Tibial artery (tissue), 4 donors: ENCODE results near the gene NR3C2.

Experiments used
- DNase-seq, 2 donors: peaks; one replicate each; pipeline ENCODE4 v3.0.0-alpha.2; 2019
- H3K27ac ChIP-seq, 2 donors: fragments of 200-600 bp; sonication (generic) in 1 of 2; 1 replicate in 1 of 2; 2 replicates in 1 of 2; pipeline ENCODE4 v1.5.1; 2018 to 2019; ENCODE audit warnings: mild to moderate bottlenecking in 1 of 2
- H3K27me3 ChIP-seq, 2 donors: fragments of 200-600 bp; sonication (generic) in 1 of 2; one replicate each; pipeline versions ENCODE4 v1.5.1 to v1.6.0; 2016 to 2019
- H3K36me3 ChIP-seq, 3 donors: fragments of 200-600 bp; sonication (generic) in 2 of 3; one replicate each; pipeline ENCODE4 v1.5.1; 2016 to 2019; ENCODE audit warnings: mild to moderate bottlenecking in 2 of 3
- H3K4me1 ChIP-seq, 4 donors: fragments of 200-600 bp; sonication (generic) in 2 of 4; 1 replicate in 3 of 4; 2 replicates in 1 of 4; pipeline ENCODE4 v1.5.1; 2016 to 2019
- H3K4me3 ChIP-seq, 2 donors: fragments of 200-600 bp; sonication (generic) in 1 of 2; 1 replicate in 1 of 2; 2 replicates in 1 of 2; pipeline ENCODE4 v1.5.1; 2018 to 2019; ENCODE audit warnings: mild to moderate bottlenecking in 2 of 2
- H3K9me3 ChIP-seq, 3 donors: fragments of 200-600 bp; sonication (generic) in 1 of 3; one replicate each; pipeline ENCODE4 v1.5.1; 2016 to 2019
- CTCF ChIP-seq, 2 experiments: fragments of 200-600 bp in 1 of 2; fragments of 450-650 bp in 1 of 2; IDR thresholded peaks; one replicate each; pipeline ENCODE4 v1.5.1; 2017 to 2019; ENCODE audit warnings: antibody characterized with exemption in 2 of 2, mild to moderate bottlenecking in 1 of 2, moderate library complexity in 1 of 2
- intact Hi-C: fragments of 100-400 bp; cut with DNase I; formaldehyde crosslinking; loops from one replicate; pipeline ENCODE4 v1.15.0; 2023; ENCODE audit warnings: low total_unique reads

Gene NR3C2

GRCh38 chr4:148263802-148264201 is 178.4 kb downstream of the NR3C2 start:
- Histone ChIP-seq H3K27me3 (no peaks in the 10 kb centered on the region), H3K9me3 (no peaks in the 10 kb centered on the region), H3K4me3 (no peak overlapping the region), H3K36me3 (no peaks in the 10 kb centered on the region), H3K4me1 (no peaks in the 10 kb centered on the region), H3K27ac (no peak overlapping the region)
- TF ChIP-seq CTCF (IDR thresholded peaks at IDR 0.05) = no peak
- DNase-seq = no peak
- intact Hi-C loops = no loop called here

DNA sequence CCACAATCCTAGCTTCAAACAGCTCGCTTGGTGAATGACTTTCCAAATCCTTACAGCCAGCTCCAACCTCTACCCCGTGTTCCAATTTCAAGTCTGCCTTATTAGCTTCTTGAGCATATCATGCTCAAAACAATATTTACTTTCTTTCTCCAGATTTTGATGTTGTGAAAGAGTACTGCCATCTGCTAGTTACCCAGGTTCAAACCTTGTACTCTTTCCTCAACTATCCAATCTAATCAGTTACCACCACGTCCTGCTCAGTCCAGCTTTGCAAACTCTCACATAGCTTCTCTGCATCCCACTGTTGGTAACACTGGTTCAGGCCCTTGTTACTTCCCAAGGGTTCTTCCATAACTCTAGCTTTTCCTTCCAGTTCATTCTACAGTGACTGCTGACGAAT is 179.1 kb downstream of the NR3C2 start:
- Histone ChIP-seq H3K9me3 (no peaks in the 10 kb centered on the region), H3K27ac (no peak overlapping the region), H3K4me3 (no peak overlapping the region)

DNA sequence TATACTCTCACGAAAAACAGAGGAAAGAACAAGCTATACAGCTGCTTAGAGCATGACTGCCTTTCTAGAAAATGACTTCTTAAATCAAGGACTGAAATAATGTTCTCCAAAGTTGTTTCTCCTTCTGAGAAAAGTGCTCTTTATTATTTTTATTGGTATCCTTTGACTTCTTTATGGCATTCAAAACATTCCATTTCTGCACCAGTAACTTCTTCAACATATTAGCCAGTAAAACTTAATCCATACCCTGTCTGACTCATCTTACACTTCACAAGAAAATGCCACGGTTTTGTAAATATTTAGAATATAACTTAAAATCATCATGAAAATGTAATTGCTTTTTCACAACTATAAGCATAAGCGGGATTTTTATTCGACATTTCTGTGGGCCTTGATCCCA is 180.4 kb downstream of the NR3C2 start:
- Histone ChIP-seq H3K27ac (no peak overlapping the region), H3K4me1 (no peaks in the 10 kb centered on the region), H3K36me3 (no peaks in the 10 kb centered on the region), H3K27me3 (no peaks in the 10 kb centered on the region), H3K4me3 (no peak overlapping the region), H3K9me3 (no peaks in the 10 kb centered on the region)
- intact Hi-C loops = no loop called here
- TF ChIP-seq CTCF (IDR thresholded peaks at IDR 0.05) = no peak
- DNase-seq = no peak

More for the DNA sequence above, 179.1 kb downstream of the NR3C2 start:
- no peaks in the 10 kb centered on the region for H3K27me3 ChIP-seq
- no peaks in the 10 kb centered on the region for H3K36me3 ChIP-seq
- TF ChIP-seq CTCF (IDR thresholded peaks at IDR 0.05) = no peak
- intact Hi-C loops = no loop called here
- no peak for DNase-seq
- no peaks in the 10 kb centered on the region for H3K4me1 ChIP-seq

GRCh38 chr4:148259841-148260240 is 182.4 kb downstream of the NR3C2 start:
- Histone ChIP-seq H3K36me3 (no peaks in the 10 kb centered on the region), H3K4me3 (no peak overlapping the region), H3K27me3 (no peaks in the 10 kb centered on the region), H3K9me3 (no peaks in the 10 kb centered on the region), H3K27ac (no peak overlapping the region), H3K4me1 (no peaks in the 10 kb centered on the region)
- no peak for DNase-seq
- no peak for TF ChIP-seq CTCF (IDR thresholded peaks at IDR 0.05)
- intact Hi-C loops = no loop called here

GRCh38 chr4:148258535-148258934 is 183.7 kb downstream of the NR3C2 start:
- DNase-seq = no peak
- Histone ChIP-seq H3K4me1 (no peaks in the 10 kb centered on the region), H3K27ac (no peak overlapping the region), H3K27me3 (no peaks in the 10 kb centered on the region), H3K9me3 (no peaks in the 10 kb centered on the region), H3K36me3 (no peaks in the 10 kb centered on the region), H3K4me3 (no peak overlapping the region)
- intact Hi-C loops = no loop called here
- TF ChIP-seq CTCF (IDR thresholded peaks at IDR 0.05) = no peak

GRCh38 chr4:148255344-148255720 is 186.9 kb downstream of the NR3C2 start:
- H3K27me3 ChIP-seq = no peaks in the 10 kb centered on the region
- intact Hi-C loops = no loop called here
- no peak for DNase-seq
- no peak for TF ChIP-seq CTCF (IDR thresholded peaks at IDR 0.05)
- H3K9me3 ChIP-seq = no peaks in the 10 kb centered on the region
- no peaks in the 10 kb centered on the region for H3K4me1 ChIP-seq
- no peak overlapping the region for H3K4me3 ChIP-seq
- no peak overlapping the region for H3K27ac ChIP-seq
- H3K36me3 ChIP-seq = no peaks in the 10 kb centered on the region
